Body of pancreas (tissue), 4 donors: ENCODE data around the gene KCNE4. TPM values are rescaled to one million over a fixed set of nuclear protein-coding genes. Genes with fewer than 3 reads are reported as not detected.
A peak's percentile ranks its signal among the peaks of the same experiment; 100 is the strongest.

Experiments used
- ATAC-seq: fragments of 150-250 bp; one replicate; pipeline ENCODE4 v1.9.1; 2016
- DNase-seq, 4 donors: peaks; one replicate each; pipeline ENCODE4 v3.0.0-alpha.2; 2019
- H3K27ac ChIP-seq, 4 donors: fragments of 200-600 bp; sonication (generic); 1 replicate in 3 of 4; 2 replicates in 1 of 4; pipeline versions ENCODE4 v1.5.1 to v1.6.1; 2016 to 2019; ENCODE audit warnings: mild to moderate bottlenecking in 1 of 4, mixed read lengths in 1 of 4, moderate library complexity in 1 of 4
- H3K27me3 ChIP-seq, 2 donors: fragments of 200-600 bp; sonication (generic); one replicate each; pipeline ENCODE4 v1.6.0; 2016; ENCODE audit warnings: mild to moderate bottlenecking in 1 of 2
- H3K36me3 ChIP-seq, 2 donors: fragments of 200-600 bp; sonication (generic); replicated peaks in 1 of 2; 2 replicates each; pipeline ENCODE4 v1.5.1; 2016; ENCODE audit warnings: low read depth in 2 of 2; ENCODE audit not compliant: insufficient read depth in 1 of 2
- H3K4me1 ChIP-seq: fragments of 200-600 bp; sonication (generic); one replicate; pipeline ENCODE4 v1.6.0; 2016
- H3K4me3 ChIP-seq, 2 donors: fragments of 200-600 bp; sonication (generic); 1 replicate in 1 of 2; 2 replicates in 1 of 2; pipeline ENCODE4 v1.5.1; 2016 to 2019
- H3K9me3 ChIP-seq, 3 donors: fragments of 200-600 bp; sonication (generic); 1 replicate in 2 of 3; 2 replicates in 1 of 3; pipeline ENCODE4 v1.5.1; 2016
- CTCF ChIP-seq, 7 experiments: fragments of 450-650 bp in 4 of 7; fragments of 200-600 bp in 3 of 7; sonication (generic) in 3 of 7; IDR thresholded peaks; one replicate each; pipeline ENCODE4 v1.5.1; 2016 to 2019; ENCODE audit warnings: antibody characterized with exemption in 7 of 7
- POLR2A ChIP-seq, 3 donors: fragments of 450-650 bp; IDR thresholded peaks; one replicate each; pipeline ENCODE4 v1.6.1; 2016; ENCODE audit warnings: antibody characterized with exemption in 3 of 3, mild to moderate bottlenecking in 2 of 3
- WGBS, 2 donors: methylation state at CpG; one replicate each; pipeline ENCODE4 v1.1.5; 2017; 5-methylcytosine and 5-hydroxymethylcytosine counted together
- intact Hi-C: fragments of 100-400 bp; cut with DNase I; formaldehyde crosslinking; loops from one replicate; pipeline ENCODE4 v1.15.1; 2023
- total RNA-seq, 2 donors: library from RNA; depleted of rRNA; stranded (reverse); fragments of >200 nt; gene quantifications; one replicate each; pipeline ENCODE4 v1.1.0, GENCODE V29; 2016

The KCNE4 gene
- total RNA-seq, 2 donors from 2014 or later = 3.9 to 4.6 TPM

DNA sequence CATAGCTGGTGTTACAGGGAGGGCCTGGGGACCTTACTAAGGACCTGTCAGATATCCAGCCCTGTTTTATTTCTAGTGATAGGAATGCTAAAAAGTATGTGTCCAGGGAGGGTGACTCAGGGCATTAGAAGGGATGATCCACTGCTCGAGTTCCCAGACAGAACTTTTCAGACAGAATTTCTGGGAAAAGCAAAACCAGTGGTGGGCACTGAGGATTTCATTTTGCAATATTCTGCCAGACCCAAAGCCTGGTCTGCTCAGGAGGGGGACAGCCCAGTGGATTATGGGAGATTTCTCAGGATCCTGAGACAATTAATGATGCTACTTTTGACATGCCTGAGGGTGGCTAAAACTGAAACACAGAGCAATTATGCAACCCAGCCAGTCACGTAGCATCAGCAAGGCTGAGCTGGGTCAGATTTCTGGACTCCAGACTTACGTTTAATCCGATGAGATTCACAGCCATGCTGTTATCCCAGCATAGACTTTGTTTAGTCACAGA is 4.7 kb upstream of the KCNE4 start:
- 66 to 70% methylated on average over 4 of the region's 4 CpGs for WGBS, 2 donors
- H3K4me1 ChIP-seq = peaks cover 13% of the 10 kb centered on the region
- intact Hi-C loops = no loop called here

DNA sequence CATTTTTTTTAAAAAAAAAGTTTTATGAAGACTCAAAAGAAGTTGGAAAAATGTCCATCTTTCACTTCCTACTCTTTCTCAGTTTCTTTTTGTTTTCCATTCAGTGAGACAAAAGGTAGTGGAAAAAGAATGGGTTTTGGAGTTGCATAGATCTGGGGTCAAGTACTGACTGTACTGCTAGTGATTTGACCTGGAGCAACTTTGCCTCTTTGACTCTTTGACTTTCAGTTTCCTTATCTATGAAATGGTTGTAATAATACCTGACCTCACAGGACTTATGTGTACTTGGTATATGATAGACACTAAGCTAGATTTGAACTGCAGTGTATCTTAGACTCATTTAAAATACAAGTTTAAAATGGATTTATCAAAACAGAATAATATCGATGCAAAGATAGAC is 3.5 kb upstream of the KCNE4 start:
- 58 to 70% methylated on average over 1 of the region's 1 CpG for WGBS, 2 donors
- Histone ChIP-seq H3K9me3 (no peaks in the 10 kb centered on the region), H3K4me1 (peaks cover 19% of the 10 kb centered on the region), H3K27ac (no peak overlapping the region), H3K27me3 (no peaks in the 10 kb centered on the region), H3K36me3 (no peaks in the 10 kb centered on the region), H3K4me3 (no peak overlapping the region)
- no peak for TF ChIP-seq CTCF (IDR thresholded peaks at IDR 0.05)
- no peak for TF ChIP-seq POLR2A (IDR thresholded peaks at IDR 0.05)
- DNase-seq (no peak), ATAC-seq (no peak)
- intact Hi-C loops = no loop called here

More for the DNA sequence above, 4.7 kb upstream of the KCNE4 start:
- ATAC-seq (peak; percentile 39), DNase-seq (peak in 1 of 4 donors; percentile 34)
- no peak overlapping the region for H3K27ac ChIP-seq
- H3K36me3 ChIP-seq = no peaks in the 10 kb centered on the region
- TF ChIP-seq POLR2A (IDR thresholded peaks at IDR 0.05) (no peak), CTCF (IDR thresholded peaks at IDR 0.05) (no peak)
- no peaks in the 10 kb centered on the region for H3K9me3 ChIP-seq
- no peak overlapping the region for H3K4me3 ChIP-seq
- no peaks in the 10 kb centered on the region for H3K27me3 ChIP-seq

- H3K9me3 ChIP-seq = no peaks in the 10 kb centered on the region
- H3K4me3 ChIP-seq = no peak overlapping the region
- H3K4me1 ChIP-seq = peaks cover 19% of the 10 kb centered on the region
- no peaks in the 10 kb centered on the region for H3K27me3 ChIP-seq
- DNase-seq (no peak), ATAC-seq (no peak)
- intact Hi-C loops = no loop called here
- H3K27ac ChIP-seq = no peak overlapping the region
- no peaks in the 10 kb centered on the region for H3K36me3 ChIP-seq
- TF ChIP-seq POLR2A (IDR thresholded peaks at IDR 0.05) (no peak), CTCF (IDR thresholded peaks at IDR 0.05) (no peak)
- WGBS, 2 donors = 93 to 97% methylated on average over 4 of the region's 4 CpGs
Measured at GRCh38 chr2:223049356-223049755, 2.6 kb upstream of the KCNE4 start.

- Histone ChIP-seq H3K27me3 (no peaks in the 10 kb centered on the region), H3K4me3 (no peak overlapping the region), H3K9me3 (no peaks in the 10 kb centered on the region), H3K27ac (no peak overlapping the region), H3K4me1 (peaks cover 19% of the 10 kb centered on the region), H3K36me3 (no peaks in the 10 kb centered on the region)
- WGBS, 2 donors = 78 to 83% methylated on average over 3 of the region's 3 CpGs
- no peak for TF ChIP-seq POLR2A (IDR thresholded peaks at IDR 0.05)
- no peak for TF ChIP-seq CTCF (IDR thresholded peaks at IDR 0.05)
- DNase-seq = no peak
- no peak for ATAC-seq
- intact Hi-C loops = no loop called here
Measured at GRCh38 chr2:223050188-223050587, 1.8 kb upstream of the KCNE4 start.

DNA sequence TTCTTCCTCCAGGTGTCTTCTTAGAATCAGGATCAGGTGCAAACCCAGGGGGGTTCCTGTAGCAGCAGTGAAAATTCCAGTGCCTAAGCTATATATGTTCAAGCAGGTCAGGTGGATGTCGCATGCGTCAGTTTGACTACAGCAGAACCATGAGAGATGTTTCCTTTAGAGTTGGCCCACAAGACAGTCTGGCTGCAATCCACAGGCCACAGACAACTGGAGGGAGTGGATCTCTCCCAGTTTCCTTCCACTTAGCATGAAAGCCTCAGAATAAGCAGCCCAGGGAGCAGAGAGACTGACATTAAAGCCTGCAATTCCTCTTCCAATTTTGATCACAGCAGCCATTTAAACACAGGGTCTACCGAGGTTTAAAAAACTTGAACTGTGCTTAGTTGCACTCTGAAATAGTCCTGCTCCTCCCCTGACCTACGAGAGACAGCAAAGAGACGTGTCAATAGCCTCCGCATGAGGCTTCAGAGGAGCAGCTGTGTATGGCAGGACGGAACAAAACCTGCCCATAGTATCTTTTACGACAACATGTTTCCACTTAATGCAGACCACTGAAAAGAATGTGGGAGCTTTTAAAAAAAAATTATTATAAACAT is 988 bp upstream of the KCNE4 start:
- DNase-seq = no peak
- Histone ChIP-seq H3K9me3 (no peaks in the 10 kb centered on the region), H3K4me1 (peaks cover 24% of the 10 kb centered on the region), H3K36me3 (no peaks in the 10 kb centered on the region), H3K4me3 (no peak overlapping the region), H3K27ac (no peak overlapping the region), H3K27me3 (no peaks in the 10 kb centered on the region)
- TF ChIP-seq CTCF (IDR thresholded peaks at IDR 0.05) (no peak), POLR2A (IDR thresholded peaks at IDR 0.05) (no peak)
- WGBS, 2 donors = 43 to 64% methylated on average over 8 of the region's 8 CpGs
- intact Hi-C loops = no loop called here
- ATAC-seq = no peak
